ENCODE data around the gene CMIP. TPM values are rescaled to one million over a fixed set of nuclear protein-coding genes. Genes with fewer than 3 reads are reported as not detected.
A peak's percentile ranks its signal among the peaks of the same experiment; 100 is the strongest.
"Not testable (repeated sequence)": the region's sequence is repeated elsewhere in the genome, so short reads cannot be mapped to it uniquely, and the experiment has no call there.

The CMIP gene
- total RNA-seq, 1 donor from 2014 or later: 40.0 TPM

DNA sequence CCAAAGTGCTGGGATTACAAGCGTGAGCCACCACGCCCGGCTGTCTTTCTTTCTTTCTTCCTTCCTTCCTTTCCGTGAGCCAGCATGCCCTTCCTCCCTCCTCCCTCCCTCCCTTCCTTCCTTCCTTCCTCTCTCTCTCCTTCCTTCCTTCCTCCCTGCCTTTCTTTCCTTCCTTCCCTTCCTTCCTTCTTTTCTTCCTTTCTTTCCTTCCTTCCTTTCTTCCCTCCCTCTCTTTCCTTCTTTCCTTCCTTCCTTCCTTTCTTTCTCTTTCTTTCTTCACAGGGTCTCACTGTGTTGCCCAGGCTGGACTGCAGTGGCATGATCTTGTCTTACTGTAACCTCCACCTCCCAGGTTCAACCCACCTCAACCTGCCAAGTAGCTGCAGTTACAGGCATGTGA is 283.8 kb downstream of the CMIP start:
- Mint-ChIP-seq H3K9me3 (no peaks in the 10 kb centered on the region), H3K4me3 (no peak overlapping the region), H3K4me1 (peaks cover 14% of the 10 kb centered on the region), H3K27me3 (peaks cover 3% of the 10 kb centered on the region), H3K36me3 (ENCODE audit: low read depth) (no peaks in the 10 kb centered on the region), H3K27ac (no peak overlapping the region)
- intact Hi-C loops (cut with micrococcal nuclease): no loop called here
- DNase-seq: no peak

DNA sequence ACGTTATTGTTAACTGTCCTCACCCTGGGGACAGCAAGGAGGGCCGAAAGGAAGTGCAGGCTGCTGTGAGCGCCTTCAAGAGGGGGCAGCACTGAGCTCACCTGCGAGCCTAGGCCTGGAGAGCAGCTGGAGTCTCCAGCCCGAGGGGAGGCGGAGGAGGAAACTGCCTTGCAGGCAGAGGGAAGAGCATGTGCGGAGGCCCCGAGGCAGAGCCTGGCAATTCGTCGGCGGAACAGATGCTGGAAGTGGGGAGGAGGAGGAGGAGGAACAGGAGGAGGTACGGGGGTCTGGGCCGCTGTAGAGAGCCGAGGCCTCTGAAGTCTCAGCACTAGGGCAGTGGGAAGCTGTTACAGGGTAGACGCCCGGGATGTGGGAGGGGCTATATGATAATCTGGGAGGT is 284.8 kb downstream of the CMIP start:
- Mint-ChIP-seq H3K4me1 (peaks cover 14% of the 10 kb centered on the region), H3K27ac (peak overlapping the region; percentile 9), H3K4me3 (peak overlapping the region; percentile 74), H3K9me3 (no peaks in the 10 kb centered on the region), H3K36me3 (ENCODE audit: low read depth) (no peaks in the 10 kb centered on the region), H3K27me3 (peaks cover 3% of the 10 kb centered on the region)
- intact Hi-C loops (cut with micrococcal nuclease): no loop called here
- DNase-seq: no peak

DNA sequence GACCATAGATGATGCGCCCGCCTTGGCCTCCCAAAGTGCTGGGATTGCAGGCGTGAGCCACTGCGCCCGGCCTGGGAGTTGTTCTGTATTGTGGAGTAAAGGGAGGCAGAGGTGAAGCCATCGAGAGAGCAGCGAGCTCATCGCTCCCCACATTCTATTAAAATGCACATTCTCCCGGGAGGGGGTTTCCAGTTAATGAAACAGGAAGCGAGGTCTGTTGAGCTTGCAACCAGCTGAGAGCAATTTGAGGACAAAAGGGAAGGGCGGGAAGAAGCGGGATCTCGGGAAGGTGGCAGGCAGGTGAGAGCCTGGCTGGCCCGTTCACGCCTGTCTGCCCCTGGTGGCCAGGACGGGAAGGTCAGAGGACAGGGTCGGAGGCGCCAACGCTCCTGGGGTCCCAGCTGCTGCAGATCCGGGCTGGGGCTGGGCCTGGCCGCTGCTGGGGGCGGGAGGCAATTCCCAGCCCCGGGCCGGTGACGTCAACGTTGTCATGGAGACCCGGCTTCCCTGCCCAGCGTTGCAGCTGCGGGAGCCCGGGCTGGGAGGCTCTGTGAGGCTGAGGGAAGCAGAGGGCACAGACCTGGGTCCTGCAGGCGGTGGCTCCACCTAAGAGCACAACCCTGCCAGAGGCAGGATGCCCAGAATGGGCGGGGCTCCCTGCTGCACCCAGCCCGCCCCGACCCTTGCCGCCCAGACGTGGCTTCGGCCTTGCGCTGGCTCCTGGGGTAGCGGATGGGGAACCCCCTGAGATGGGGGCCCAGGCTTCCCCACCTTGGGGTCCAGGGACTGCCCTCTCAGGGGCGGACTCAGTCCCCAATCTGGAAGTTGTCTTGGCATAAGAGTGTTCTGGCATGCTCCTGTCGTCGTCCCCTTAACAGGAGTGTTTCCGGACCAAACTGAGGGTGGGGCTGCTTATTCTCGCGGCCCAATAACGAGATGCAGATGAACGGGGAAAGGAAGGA is 285.8 kb downstream of the CMIP start:
- Mint-ChIP-seq H3K4me3 (peak overlapping the region; percentile 83), H3K27me3 (peaks cover 3% of the 10 kb centered on the region), H3K9me3 (no peaks in the 10 kb centered on the region), H3K36me3 (ENCODE audit: low read depth) (no peaks in the 10 kb centered on the region), H3K4me1 (peaks cover 14% of the 10 kb centered on the region), H3K27ac (peak overlapping the region; percentile 85)
- intact Hi-C loops (cut with micrococcal nuclease): no loop called here
- DNase-seq: peak; percentile 85

DNA sequence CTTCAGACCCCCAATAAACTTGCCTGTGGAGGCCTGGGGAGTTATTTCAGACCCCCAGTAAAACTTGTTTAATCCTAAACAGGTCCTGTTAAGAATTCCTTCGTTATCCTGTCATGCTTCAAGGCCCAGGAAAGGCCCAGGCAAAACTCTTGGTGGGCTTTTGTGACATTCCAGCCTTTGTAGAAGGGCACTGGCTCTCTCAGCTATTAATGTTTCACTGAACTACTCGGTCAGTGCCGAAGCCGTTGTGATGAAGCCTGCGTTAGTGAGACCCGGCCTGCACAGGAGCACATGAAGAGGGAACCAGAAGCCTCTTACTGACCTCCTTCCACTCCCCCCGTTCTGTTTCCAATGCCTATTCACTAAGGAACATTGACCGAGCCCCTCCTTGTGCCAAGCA is 287.0 kb downstream of the CMIP start:
- H3K4me1 Mint-ChIP-seq: peaks cover 14% of the 10 kb centered on the region
- H3K27ac Mint-ChIP-seq: no peak overlapping the region
- H3K27me3 Mint-ChIP-seq: no peaks in the 10 kb centered on the region
- H3K36me3 Mint-ChIP-seq (ENCODE audit: low read depth): no peaks in the 10 kb centered on the region
- no peak for DNase-seq
- no peaks in the 10 kb centered on the region for H3K9me3 Mint-ChIP-seq
- no peak overlapping the region for H3K4me3 Mint-ChIP-seq
- intact Hi-C loops (cut with micrococcal nuclease): no loop called here

DNA sequence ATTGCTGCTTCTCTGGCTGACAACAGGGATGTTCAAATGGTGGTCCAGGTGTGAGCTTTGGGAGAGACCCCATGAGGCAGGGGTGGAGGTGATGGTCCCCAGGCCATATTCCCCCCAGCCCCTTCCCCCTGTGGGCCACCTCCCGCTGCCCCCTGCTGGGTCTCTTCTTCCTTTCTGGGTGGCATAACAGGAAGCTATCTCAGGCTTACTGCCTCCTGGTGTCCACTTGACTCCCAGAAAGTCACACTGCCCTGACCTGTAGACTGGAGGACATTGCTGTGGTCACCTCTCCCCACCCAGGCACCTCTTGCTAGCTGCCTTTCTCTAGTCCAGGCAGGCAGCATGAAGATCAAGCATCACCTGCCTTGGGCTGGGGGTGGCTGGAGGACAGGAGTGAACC is 288.1 kb downstream of the CMIP start:
- H3K9me3 Mint-ChIP-seq: no peaks in the 10 kb centered on the region
- no peaks in the 10 kb centered on the region for H3K36me3 Mint-ChIP-seq (ENCODE audit: low read depth)
- no peak for DNase-seq
- no peak overlapping the region for H3K4me3 Mint-ChIP-seq
- H3K4me1 Mint-ChIP-seq: peaks cover 13% of the 10 kb centered on the region
- no peak overlapping the region for H3K27ac Mint-ChIP-seq
- peaks cover 2% of the 10 kb centered on the region for H3K27me3 Mint-ChIP-seq
- intact Hi-C loops (cut with micrococcal nuclease): no loop called here

DNA sequence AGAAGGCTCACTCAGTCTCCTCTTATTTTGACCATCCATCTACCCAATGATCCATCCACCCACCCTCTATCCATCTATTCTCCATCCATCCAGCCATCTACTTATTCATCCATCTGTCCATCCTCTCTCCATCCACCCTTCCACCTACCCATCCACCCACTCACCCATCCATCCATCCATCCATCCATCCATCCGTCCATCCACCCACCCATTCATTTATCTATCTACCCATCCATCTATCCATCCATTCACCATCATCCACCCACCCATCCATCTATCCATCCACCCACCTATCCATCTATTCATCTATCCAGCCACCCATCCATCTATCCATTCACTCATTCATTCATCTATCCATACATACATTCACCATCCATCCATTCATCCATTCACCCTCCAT is 288.7 kb downstream of the CMIP start:
- Mint-ChIP-seq H3K36me3 (ENCODE audit: low read depth) (no peaks in the 10 kb centered on the region), H3K9me3 (no peaks in the 10 kb centered on the region), H3K4me3 (no peak overlapping the region), H3K27ac (no peak overlapping the region), H3K4me1 (peaks cover 19% of the 10 kb centered on the region), H3K27me3 (peaks cover 2% of the 10 kb centered on the region)
- intact Hi-C loops (cut with micrococcal nuclease): no loop called here
- no peak for DNase-seq

DNA sequence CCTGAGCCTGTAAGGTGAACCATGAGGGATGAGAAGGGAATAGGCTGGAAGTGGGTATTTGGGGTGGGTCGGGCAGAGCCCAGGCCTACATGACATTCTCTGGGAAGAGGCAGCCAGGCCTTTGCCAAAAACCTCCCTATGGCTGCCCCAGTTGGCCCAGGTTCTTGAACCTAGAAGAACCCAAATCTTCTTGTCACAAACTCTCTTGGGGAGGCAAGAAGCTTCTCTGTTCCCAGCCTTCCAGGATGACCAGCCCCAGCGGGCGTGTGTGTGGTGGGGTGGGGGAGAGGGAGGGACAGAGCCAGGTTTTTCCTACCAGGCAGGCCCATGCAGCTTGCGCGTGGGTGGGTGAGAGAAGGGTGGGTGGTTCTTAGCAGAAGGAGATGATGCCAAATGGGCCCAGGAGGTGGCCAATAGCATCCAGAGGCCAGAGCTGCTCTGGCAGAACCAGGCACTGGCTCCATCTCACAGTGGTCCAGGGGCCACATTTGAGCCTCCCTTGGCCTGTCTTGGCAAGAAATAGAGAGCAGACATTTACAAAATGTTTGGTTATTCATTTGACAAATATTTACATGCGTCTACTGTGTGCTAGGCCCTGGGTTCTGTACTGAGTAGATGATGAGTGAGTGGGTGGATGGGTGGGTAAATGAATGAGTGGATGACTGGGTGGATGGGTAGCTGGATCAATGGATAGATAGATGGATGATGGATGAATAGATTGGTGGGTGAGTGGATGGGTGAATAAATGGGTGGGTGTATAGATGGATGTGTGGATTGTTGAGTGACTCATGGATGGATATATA is 290.2 kb downstream of the CMIP start:
- peaks cover 2% of the 10 kb centered on the region for H3K27me3 Mint-ChIP-seq
- DNase-seq: no peak
- no peak overlapping the region for H3K4me3 Mint-ChIP-seq
- H3K36me3 Mint-ChIP-seq (ENCODE audit: low read depth): no peaks in the 10 kb centered on the region
- H3K9me3 Mint-ChIP-seq: no peaks in the 10 kb centered on the region
- intact Hi-C loops (cut with micrococcal nuclease): loop anchor here (5.0 kb wide), 3 partner anchors 333 to 473 kb away; no protein-coding TSS in a partner anchor
- peaks cover 15% of the 10 kb centered on the region for H3K4me1 Mint-ChIP-seq
- H3K27ac Mint-ChIP-seq: no peak overlapping the region

DNA sequence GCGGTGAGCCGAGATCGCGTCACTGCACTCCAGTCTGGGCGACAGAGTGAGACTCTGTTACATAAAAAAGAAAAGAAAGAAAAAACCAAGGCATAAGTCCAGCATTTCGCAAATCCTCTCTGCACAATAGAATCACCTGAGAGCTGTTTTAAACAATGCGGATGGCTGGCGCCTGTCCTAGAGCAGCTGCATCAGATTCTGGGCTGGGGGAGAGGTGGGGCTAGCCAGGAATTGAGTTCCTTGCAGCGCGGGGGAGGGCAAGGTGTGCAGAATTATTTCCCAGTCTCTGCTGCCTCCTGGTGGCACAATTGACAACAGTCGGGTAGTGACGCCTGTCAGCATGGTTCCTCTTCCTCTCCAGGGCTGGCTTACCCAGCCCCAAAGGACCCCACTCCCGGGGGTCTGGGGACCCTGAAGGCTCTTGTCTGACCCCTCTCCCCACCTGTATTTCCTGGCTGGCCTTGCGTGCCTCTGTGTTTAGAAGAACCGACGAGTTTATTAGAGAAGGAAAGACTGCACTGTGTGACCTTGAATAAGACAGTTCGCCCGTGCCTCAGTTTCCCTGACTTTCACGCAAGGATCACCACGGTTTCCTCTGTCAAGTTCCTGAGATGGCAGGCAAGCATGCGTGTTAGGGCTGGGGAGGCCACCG is 293.4 kb downstream of the CMIP start:
- no peaks in the 10 kb centered on the region for H3K9me3 Mint-ChIP-seq
- H3K4me1 Mint-ChIP-seq: peaks cover 12% of the 10 kb centered on the region
- H3K4me3 Mint-ChIP-seq: peak overlapping the region; percentile 71
- peak overlapping the region; percentile 35 for H3K27ac Mint-ChIP-seq
- no peaks in the 10 kb centered on the region for H3K36me3 Mint-ChIP-seq (ENCODE audit: low read depth)
- H3K27me3 Mint-ChIP-seq: peaks cover 2% of the 10 kb centered on the region
- peak; percentile 96 for DNase-seq
- intact Hi-C loops (cut with micrococcal nuclease): loop anchor here (1.0 to 5.0 kb wide), 5 partner anchors 336 to 703 kb away; partner anchors contain the start of gene ATMIN

DNA sequence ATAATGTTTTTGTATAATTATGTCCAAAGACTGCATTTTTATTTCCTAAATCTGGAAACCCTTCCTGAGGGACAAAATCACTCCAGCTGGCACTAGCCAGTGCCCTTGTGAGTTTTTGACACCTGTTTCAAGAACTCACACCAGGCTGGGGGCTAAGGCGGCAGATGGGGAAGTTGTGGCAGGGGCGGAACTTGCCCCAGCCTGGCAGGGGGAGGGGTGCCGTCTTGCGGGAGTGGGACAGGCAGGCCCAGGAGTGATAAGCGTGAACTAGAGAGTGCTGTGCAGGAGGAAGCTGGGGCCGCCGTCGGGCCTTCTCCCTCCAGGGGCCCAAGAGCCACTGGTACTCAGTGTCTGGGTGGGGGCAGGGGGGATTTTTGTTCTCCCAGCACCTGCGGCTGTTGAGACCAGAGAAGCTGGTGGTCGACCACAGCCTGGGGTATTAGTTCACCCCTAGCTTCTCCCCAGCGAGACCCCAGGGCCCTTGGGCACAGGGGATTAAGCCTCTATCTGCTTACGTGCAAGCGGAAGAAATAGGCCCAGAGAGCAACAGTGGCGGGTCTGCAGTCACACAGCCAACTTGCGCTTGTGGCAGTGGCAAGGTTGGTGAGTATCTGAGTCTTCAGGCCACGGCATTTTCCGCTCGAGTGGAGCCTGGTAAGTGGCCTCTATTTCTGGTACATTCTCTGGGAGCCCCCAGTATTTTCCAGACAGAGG is 294.3 kb downstream of the CMIP start:
- no peaks in the 10 kb centered on the region for H3K9me3 Mint-ChIP-seq
- H3K4me3 Mint-ChIP-seq: no peak overlapping the region
- peaks cover 12% of the 10 kb centered on the region for H3K4me1 Mint-ChIP-seq
- no peak overlapping the region for H3K27ac Mint-ChIP-seq
- H3K36me3 Mint-ChIP-seq (ENCODE audit: low read depth): no peaks in the 10 kb centered on the region
- intact Hi-C loops (cut with micrococcal nuclease): loop anchor here (1.0 to 5.0 kb wide), 5 partner anchors 337 to 704 kb away; partner anchors contain the start of gene ATMIN
- DNase-seq: no peak
- H3K27me3 Mint-ChIP-seq: peaks cover 2% of the 10 kb centered on the region

DNA sequence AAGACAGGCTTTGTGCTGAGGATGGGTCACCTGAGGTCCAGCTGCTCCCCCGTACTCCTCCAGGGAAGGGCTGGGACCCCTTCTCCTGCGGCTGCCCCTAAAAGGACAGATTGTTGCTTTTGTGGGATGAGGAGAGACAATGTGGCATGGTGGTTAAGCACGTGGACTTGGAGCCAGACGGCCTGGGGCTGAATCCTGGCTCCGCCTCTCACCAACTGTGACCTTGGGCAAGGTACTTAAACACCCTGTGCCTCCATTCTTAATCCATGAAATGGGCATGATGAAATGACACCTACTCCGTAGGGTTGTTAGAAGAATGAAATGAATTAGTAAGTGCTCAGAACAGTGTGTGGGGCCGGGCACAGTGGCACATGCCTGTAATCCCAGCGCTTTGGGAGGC is 294.9 kb downstream of the CMIP start:
- no peaks in the 10 kb centered on the region for H3K36me3 Mint-ChIP-seq (ENCODE audit: low read depth)
- no peak overlapping the region for H3K4me3 Mint-ChIP-seq
- H3K9me3 Mint-ChIP-seq: peaks cover 2% of the 10 kb centered on the region
- no peak for DNase-seq
- peaks cover 12% of the 10 kb centered on the region for H3K4me1 Mint-ChIP-seq
- no peak overlapping the region for H3K27ac Mint-ChIP-seq
- intact Hi-C loops (cut with micrococcal nuclease): loop anchor here (5.0 kb wide), 3 partner anchors 337 to 477 kb away; no protein-coding TSS in a partner anchor
- H3K27me3 Mint-ChIP-seq: peaks cover 2% of the 10 kb centered on the region

DNA sequence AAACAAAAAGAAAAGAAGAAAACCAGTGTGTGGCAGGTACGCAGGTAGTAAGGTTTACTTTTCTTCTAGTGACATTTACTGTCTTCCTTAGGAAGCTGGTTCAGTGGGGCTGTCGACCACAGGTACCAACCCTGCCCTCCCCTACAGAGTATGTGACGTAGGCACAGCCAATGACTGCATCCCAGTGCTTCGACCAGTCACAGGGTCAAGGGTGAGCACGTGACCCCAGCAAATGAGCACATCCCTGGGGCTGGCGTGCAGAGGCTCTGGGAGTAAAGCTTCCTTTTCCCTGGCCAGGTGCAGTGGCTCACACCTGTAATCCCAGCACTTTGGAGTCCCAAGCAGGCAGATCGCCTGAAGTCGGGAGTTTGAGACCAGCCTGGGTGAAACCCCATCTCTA is 295.6 kb downstream of the CMIP start:
- DNase-seq: no peak
- intact Hi-C loops (cut with micrococcal nuclease): loop anchor here (10.0 kb wide), 1 partner anchor 735 kb away; the partner anchor contains the start of genes CENPN and CMC2
- Mint-ChIP-seq H3K4me3 (no peak overlapping the region), H3K27me3 (peaks cover 2% of the 10 kb centered on the region), H3K9me3 (peaks cover 4% of the 10 kb centered on the region), H3K27ac (no peak overlapping the region), H3K4me1 (peaks cover 12% of the 10 kb centered on the region), H3K36me3 (ENCODE audit: low read depth) (no peaks in the 10 kb centered on the region)

DNA sequence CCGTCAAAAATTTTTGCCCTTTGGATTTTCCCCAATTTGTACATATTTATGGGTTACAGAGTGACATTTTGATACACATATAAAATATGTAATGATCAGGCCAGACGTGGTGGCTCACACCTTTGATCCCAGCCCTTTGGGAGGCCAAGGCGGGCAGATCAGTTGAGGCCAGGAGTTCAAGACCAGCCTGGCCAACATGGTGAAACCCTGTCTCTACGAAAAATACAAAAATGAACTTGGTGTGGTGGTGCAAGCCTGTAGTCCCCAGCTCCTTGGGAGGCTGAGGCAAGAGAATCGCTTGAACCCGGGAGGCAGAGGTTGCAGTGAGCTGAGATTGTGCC is 296.8 kb downstream of the CMIP start:
- not testable (repeated sequence) for H3K9me3 Mint-ChIP-seq

DNA sequence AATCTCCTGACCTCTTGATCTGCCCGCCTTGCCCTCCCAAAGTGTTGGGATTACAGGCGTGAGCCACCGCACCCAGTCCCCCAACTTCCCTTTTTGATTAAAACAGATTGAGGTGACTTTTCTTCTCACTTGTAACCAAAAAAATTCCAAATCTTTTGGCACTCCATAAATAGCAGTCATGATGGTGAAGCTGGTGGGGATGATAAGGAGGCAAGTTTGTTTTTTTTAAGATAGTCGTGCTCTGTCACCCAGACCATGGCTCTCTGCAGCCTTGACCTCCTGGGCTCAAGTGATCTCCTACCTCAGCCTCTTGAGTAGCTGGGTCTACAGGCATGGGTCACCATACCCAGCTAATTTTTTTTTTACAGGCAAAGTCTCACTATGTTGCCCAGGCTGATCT is 299.8 kb downstream of the CMIP start:
- no peak overlapping the region for H3K4me3 Mint-ChIP-seq
- H3K27ac Mint-ChIP-seq: no peak overlapping the region
- peaks cover 21% of the 10 kb centered on the region for H3K4me1 Mint-ChIP-seq
- DNase-seq: no peak
- peaks cover 9% of the 10 kb centered on the region for H3K9me3 Mint-ChIP-seq
- no peaks in the 10 kb centered on the region for H3K27me3 Mint-ChIP-seq
- H3K36me3 Mint-ChIP-seq (ENCODE audit: low read depth): no peaks in the 10 kb centered on the region
- intact Hi-C loops (cut with micrococcal nuclease): loop anchor here (10.0 kb wide), 1 partner anchor 740 kb away; the partner anchor contains the start of genes CENPN and CMC2

More for the DNA sequence above, 296.8 kb downstream of the CMIP start:
- H3K4me1 Mint-ChIP-seq: peaks cover 18% of the 10 kb centered on the region
- not testable (repeated sequence) for DNase-seq; H3K4me3 Mint-ChIP-seq; H3K27ac Mint-ChIP-seq; H3K27me3 Mint-ChIP-seq; H3K36me3 Mint-ChIP-seq (ENCODE audit: low read depth)
- intact Hi-C loops (cut with micrococcal nuclease): loop anchor here (10.0 kb wide), 1 partner anchor 737 kb away; the partner anchor contains the start of genes CENPN and CMC2
